GM19467 (cell line): ENCODE data around the gene PXYLP1.

ENCODE experiments used
- ATAC-seq: cut with Tn5 transposase; IDR thresholded peaks from one replicate; pipeline ENCODE4 v1.9.1; 2021; ENCODE audit warnings: mild to moderate bottlenecking, moderate library complexity; ENCODE audit not compliant: unreplicated experiment

PXYLP1 gene

DNA sequence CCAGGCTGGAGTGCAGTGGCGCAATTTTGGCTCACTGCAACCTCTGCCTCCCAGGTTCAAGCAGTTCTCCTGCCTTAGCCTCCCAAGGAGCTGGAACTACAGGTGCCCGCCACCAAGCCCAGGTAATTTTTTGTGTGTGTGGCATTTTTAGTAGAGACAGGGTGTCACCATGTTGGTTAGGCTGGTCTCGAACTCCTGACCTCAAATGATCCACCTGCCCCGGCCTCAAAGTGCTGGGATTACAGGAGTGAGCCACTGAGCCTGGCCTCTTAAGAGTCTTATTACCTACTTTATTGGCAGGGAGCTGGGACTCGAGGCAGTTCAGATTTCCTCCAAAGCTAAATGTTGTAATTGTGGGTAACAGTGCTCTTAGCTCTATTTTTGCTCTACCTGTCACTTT is 16.4 kb downstream of the PXYLP1 start:
- ATAC-seq, result no peak

DNA sequence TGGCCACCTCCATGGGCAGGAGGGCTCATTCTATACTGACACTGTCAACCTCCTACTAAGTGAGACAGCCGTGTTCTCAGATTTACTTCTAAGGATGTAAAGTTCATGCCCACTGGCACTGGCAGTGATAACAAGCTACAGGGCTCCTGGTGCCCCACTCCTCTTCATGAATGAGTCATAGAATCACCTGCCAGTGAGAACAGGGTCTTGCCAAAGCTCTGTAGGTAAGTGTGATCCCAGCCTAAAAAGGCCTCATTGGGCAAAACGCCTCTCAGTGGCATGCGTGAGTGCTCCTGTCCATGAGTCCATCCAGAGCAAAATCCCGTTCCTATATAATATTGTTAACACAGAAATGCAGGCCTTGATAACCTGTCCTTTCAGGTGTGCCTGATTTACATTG is 17.4 kb downstream of the PXYLP1 start:
- ATAC-seq, result no peak

- no peak for ATAC-seq
These were observed 18.7 kb downstream of the PXYLP1 start for GRCh38 chr3:141250342-141250741.

GRCh38 chr3:141250828-141251227 is 19.2 kb downstream of the PXYLP1 start:
- no peak for ATAC-seq

DNA sequence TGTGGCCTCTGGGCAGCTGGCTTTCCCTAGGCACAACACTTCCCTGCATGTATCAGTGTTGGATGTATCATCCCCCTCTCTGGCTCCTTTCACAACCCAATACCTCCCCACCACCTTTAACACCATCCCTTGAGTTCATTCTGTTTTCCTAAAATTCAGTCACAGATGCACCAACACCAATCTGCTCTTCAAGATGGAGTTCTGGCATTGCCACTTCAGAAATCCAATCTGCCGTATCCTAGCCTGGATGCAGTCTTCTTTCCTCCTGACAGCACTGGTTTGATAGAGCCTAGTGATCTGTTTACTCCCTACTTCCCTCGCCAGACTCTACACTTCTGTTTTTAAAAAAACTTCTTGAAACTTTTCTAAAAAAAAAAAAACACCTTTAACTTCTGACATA is 21.7 kb downstream of the PXYLP1 start:
- no peak for ATAC-seq

DNA sequence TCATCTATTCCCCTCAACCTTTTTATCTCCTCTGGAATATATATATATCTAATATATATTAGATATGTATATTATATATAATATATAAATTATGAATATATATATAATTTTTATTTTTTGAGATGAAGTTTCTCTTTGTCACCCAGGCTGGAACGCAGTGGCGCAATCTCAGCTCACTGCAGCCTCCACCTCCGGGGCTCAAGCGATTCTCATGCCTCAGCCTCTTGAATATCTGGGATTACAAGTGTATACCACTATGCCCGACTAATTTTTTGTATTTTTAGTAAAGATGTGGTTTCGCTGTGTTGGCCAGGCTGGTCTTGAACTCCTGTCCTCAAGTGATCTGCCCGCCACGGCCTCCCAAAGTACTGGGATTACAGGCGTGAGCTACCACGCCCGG is 22.2 kb downstream of the PXYLP1 start:
- no peak for ATAC-seq

GRCh38 chr3:141255137-141255845 is 23.7 kb downstream of the PXYLP1 start:
- ATAC-seq, result no peak

- ATAC-seq, result no peak
These were observed 24.2 kb downstream of the PXYLP1 start for GRCh38 chr3:141255846-141256261.

GRCh38 chr3:141256820-141257219 is 25.2 kb downstream of the PXYLP1 start:
- no peak for ATAC-seq

DNA sequence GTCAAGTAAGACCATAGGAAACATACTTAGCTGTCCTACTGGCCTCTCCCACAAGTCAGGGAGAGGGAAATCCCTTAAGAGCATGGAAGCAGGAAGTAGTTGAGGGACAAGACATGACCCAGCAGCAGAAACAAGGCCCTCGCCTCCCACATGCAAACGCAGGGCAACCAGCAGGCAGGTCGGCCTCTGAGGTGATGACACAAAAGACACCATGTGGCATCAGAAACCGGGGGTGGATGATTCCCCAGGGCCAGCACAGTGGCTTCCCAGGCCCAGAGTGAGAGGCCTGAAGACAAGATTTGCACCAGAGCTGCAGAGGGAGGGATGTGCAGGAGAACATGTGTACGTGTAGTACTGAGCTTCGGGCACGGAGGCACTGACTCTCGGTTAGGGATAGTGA is 26.3 kb downstream of the PXYLP1 start:
- ATAC-seq, result no peak

DNA sequence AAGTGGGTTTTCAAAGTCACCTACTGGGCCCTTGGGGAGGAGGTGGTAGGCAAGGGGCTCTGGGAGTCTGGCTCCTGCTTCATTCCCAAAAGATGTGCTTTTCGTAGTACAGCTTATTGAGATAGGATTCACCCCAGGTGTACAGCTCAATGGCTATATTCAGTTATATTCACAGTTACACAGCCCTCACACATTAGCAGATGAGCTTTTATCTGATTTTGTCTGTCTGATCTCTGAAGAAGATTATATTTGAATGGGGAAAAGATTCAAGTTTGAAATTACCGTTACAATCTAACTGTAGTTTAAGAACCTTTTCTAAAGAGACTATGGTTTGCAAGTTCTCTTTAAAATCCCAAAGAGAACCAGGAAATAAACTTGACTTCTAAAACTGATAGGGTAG is 27.3 kb downstream of the PXYLP1 start:
- ATAC-seq, result no peak

- ATAC-seq, result no peak
These were observed 28.4 kb downstream of the PXYLP1 start for GRCh38 chr3:141259821-141260629.

GRCh38 chr3:141260630-141260927 is 29.0 kb downstream of the PXYLP1 start:
- no peak for ATAC-seq

DNA sequence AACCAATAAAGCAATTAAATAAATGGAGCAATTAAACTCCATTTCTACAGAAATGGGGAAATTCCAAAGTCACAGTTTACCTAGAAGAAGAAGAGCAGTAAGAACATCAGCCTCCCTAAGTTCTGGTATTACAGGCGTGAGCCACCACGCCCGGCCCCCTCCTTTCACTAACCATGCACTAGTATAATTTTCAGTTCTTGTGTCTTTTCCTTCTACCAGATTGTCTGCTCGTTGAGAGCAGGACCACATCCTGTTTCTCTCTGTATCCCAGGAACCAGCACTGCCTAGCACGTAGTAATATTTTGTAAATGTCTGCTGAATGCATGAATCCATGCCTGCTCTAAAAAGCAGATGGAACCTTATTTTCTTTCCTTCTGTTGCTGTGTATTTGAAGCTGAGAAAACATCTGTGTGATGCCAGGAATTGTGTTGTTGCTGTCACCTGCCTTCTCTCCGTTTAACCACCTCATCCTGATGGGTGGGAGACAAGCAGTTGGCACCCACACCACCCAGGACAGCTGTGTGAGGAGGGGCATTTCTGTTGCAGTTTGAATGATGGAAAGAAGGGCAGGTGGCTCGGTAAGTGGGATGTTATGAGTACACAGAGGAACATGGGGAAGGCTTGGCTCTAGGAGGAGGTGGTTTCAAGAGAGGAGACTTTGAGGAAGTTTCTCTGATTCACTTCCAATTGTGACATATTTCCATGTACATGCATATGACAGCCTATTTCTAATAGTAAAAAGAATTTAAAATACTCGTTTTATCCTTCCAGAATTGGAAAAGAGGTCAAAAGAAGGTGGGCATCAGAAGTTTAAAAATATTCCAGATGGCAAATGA is 30.1 kb downstream of the PXYLP1 start:
- ATAC-seq, result no peak

- ATAC-seq, result no peak
These were observed 30.7 kb downstream of the PXYLP1 start for GRCh38 chr3:141262308-141262705.

- no peak for ATAC-seq
These were observed 34.6 kb downstream of the PXYLP1 start for GRCh38 chr3:141266186-141266585.

DNA sequence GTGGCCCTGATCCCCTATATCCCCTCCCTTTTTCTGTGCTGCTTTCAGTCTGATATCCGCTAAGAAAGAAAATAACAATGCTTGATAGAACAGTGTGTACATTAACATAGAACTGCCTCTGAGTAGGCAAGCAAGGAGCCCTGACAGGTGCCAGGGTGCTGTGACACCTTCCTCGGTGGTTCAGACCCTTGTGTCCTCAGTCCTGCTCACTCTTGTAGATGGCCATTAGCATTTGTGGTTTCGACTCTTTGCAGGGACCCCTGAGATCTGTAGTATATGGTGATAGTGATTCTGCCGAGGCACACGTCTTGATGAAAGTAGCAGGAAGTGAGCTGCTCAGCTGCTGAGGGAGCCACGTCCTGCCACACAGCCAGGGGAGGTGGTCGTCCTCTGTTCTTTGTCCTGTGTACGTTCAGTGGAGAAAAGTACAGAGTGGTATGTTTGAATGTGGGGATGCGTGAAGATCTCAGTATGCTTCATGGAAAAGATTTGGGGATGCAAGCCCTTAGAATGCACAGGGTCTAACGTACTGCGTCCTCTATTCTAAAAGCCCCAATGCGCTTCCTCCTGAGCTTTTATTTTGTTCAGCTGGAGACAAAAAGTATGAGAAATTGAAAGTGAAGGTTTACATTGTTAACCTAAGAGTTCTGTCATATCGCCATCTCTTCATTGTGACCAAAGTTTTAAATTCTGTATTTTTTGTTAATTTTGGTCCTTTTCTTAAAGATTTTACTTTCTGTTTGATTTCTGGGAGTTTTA is 35.4 kb downstream of the PXYLP1 start:
- ATAC-seq, result no peak

GRCh38 chr3:141267629-141268028 is 36.0 kb downstream of the PXYLP1 start:
- no peak for ATAC-seq

GRCh38 chr3:141268306-141268705 is 36.7 kb downstream of the PXYLP1 start:
- no peak for ATAC-seq

- ATAC-seq, result no peak
These were observed 37.2 kb downstream of the PXYLP1 start for GRCh38 chr3:141268791-141269190.

DNA sequence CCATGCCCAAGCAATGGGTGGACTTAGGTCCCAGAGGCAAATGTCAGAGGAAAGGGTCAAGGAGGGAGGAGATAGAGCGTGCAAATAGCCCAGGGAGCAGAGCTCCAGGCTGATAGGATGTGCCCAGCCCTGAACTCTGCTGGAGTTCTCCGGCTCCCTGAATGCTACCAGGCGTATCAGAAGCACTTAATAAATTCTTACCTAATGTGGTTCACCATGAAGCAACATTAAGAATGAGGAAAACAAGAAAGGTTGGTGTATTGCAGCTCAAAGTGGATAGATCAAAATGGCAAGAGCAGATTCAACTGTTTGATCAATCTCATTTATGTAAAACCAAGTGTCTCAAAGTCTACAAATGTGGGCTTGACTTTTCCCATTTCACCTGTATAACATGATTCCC is 38.3 kb downstream of the PXYLP1 start:
- ATAC-seq, result no peak
